ENCODE measurements around the gene APC2.

DNA sequence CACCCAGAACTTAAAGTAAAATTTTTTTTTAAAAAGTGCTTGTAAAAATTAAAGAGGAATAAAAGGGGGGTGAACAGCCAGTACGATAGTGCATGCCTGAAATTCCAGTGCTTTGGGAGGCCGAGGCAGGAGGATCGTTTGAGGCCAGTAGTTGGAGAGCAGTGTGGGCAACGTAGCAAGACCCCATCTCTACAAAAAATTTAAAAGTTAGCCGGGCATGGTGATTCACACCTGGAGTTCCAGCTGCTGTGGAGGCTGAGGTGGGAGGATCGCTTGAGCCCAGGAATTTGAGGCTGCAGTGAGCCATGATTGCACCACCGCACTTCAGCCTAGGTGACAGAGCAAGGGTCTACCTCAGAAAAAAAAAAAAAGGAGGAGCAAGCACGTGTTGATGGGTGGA, 55.1 kb downstream of the APC2 start:
- TF ChIP-seq CTCF (IDR thresholded peaks at IDR 0.05) (no peak), EZH2 (IDR thresholded peaks at IDR 0.05; ENCODE audit: borderline replicate concordance, insufficient read depth, low read depth, low read length, poor library complexity, severe bottlenecking) (no peak)
